T-cell (primary cell): Measurements from ENCODE around the gene ZFYVE19. TPM values are rescaled to one million over a fixed set of nuclear protein-coding genes. Genes with fewer than 3 reads are reported as not detected.
"Not testable (repeated sequence)": the region's sequence is repeated elsewhere in the genome, so short reads cannot be mapped to it uniquely, and the experiment has no call there.

Source experiments
- ATAC-seq, 4 experiments: fragments of 200-7000 bp in 3 of 4; fragments of 150-1000 bp in 1 of 4; cut with Tn5 transposase; replicated peaks in 1 of 4; 1 replicate in 3 of 4; 2 replicates in 1 of 4; pipeline ENCODE4 v1.10.0; 2021; ENCODE audit warnings: moderate library complexity in 3 of 4, mild to moderate bottlenecking in 2 of 4, moderate number of reproducible peaks in 1 of 4
- CTCF ChIA-PET, 2 donors: fragments of 300-600 bp; sonication (Branson Sonifier 250); formaldehyde crosslinking; loops; one replicate each; lab custom pipeline; 2022; ENCODE audit warnings: antibody characterized with exemption in 2 of 2; lab: Charles Lee
- POLR2A ChIA-PET, 2 donors: fragments of 300-600 bp; sonication (Branson Sonifier 250); formaldehyde crosslinking; loops; one replicate each; lab custom pipeline; 2022; ENCODE audit warnings: antibody characterized with exemption in 2 of 2; lab: Charles Lee
- DNase-seq, 35 experiments: peaks; one replicate each; pipeline versions ENCODE4 v3.0.0 to v3.0.0-alpha.2; 2013 to 2023
- H3K27ac ChIP-seq: one replicate; pipeline ENCODE4 v1.5.1; 2013; ENCODE audit warnings: low read length
- H3K27me3 ChIP-seq, 2 experiments: replicated peaks in 1 of 2; 1 replicate in 1 of 2; 2 replicates in 1 of 2; pipeline versions ENCODE4 v1.6.1 to v1.7.0; 2013; ENCODE audit warnings: low read length in 1 of 2, mixed read lengths in 1 of 2; ENCODE audit not compliant: control insufficient read depth in 2 of 2, insufficient read depth in 2 of 2; ENCODE audit errors: extremely low read depth in 1 of 2
- H3K36me3 ChIP-seq, 2 donors: 1 replicate in 1 of 2; 2 replicates in 1 of 2; pipeline versions ENCODE4 v1.6.1 to v1.7.0; 2013; ENCODE audit warnings: low read length in 1 of 2; ENCODE audit not compliant: control insufficient read depth in 2 of 2, insufficient read depth in 1 of 2; ENCODE audit errors: extremely low read depth in 1 of 2
- H3K4me1 ChIP-seq, 2 experiments: 1 replicate in 1 of 2; 2 replicates in 1 of 2; pipeline versions ENCODE4 v1.6.1 to v1.7.0; 2013; ENCODE audit warnings: low read length in 2 of 2, mixed read lengths in 1 of 2; ENCODE audit not compliant: insufficient read depth in 2 of 2, control insufficient read depth in 1 of 2; ENCODE audit errors: extremely low read depth in 1 of 2
- H3K4me3 ChIP-seq, 2 donors: 1 replicate in 1 of 2; 2 replicates in 1 of 2; pipeline versions ENCODE4 v1.5.1 to v1.7.0; 2013; ENCODE audit warnings: mild to moderate bottlenecking in 2 of 2, low read length in 1 of 2, moderate library complexity in 1 of 2; ENCODE audit not compliant: control insufficient read depth in 1 of 2; ENCODE audit errors: extremely low read depth in 1 of 2
- H3K9me3 ChIP-seq: 2 replicates; pipeline ENCODE4 v1.7.0; 2013
- H3K27ac Mint-ChIP-seq, 2 donors: one replicate each; pipeline ENCODE4 v1.8.0; 2020 to 2021; ENCODE audit warnings: mild to moderate bottlenecking in 2 of 2, mixed read lengths in 2 of 2
- H3K27me3 Mint-ChIP-seq, 2 donors: one replicate each; pipeline ENCODE4 v1.8.0; 2021 to 2022; ENCODE audit warnings: mixed read lengths in 2 of 2
- H3K36me3 Mint-ChIP-seq: one replicate; pipeline ENCODE4 v1.8.0; 2021; ENCODE audit warnings: mixed read lengths
- H3K4me1 Mint-ChIP-seq, 3 donors: one replicate each; pipeline ENCODE4 v1.8.0; 2020 to 2022; ENCODE audit warnings: mixed read lengths in 3 of 3, mild to moderate bottlenecking in 1 of 3
- H3K4me3 Mint-ChIP-seq, 3 donors: one replicate each; pipeline ENCODE4 v1.8.0; 2020 to 2022; ENCODE audit warnings: mild to moderate bottlenecking in 3 of 3, mixed read lengths in 3 of 3, moderate library complexity in 3 of 3
- H3K9me3 Mint-ChIP-seq, 3 donors: one replicate each; pipeline ENCODE4 v1.8.0; 2020 to 2022; ENCODE audit warnings: mixed read lengths in 3 of 3
- WGBS: methylation state at CpG from one replicate; pipeline ENCODE4 v1.1.5; 2013; ENCODE audit warnings: missing lambda C conversion rate; ENCODE audit not compliant: insufficient coverage; 5-methylcytosine and 5-hydroxymethylcytosine counted together
- total RNA-seq, 35 experiments: library from RNA in 6 of 35; stranded (reverse) in 6 of 35; fragments of 120-200 nt in 1 of 35; gene quantifications; one replicate each; pipeline versions ENCODE4 v1.2.1 to v1.2.4 and lab custom pipeline; 2013 to 2026

ZFYVE19 gene
- total RNA-seq, 5 donors from 2014 or later (not counting 1 experiment from before 2014, with no cell fraction given): 20.0 to 38.9 (median 30.8) TPM

GRCh38 chr15:40861147-40861546 lies 54.3 kb downstream of the ZFYVE19 start:
- H3K27ac ChIP-seq, H3K9me3 Mint-ChIP-seq, H3K4me3 Mint-ChIP-seq, H3K4me3 ChIP-seq, POLR2A ChIA-PET, H3K9me3 ChIP-seq, DNase-seq, H3K27me3 Mint-ChIP-seq, H3K36me3 ChIP-seq, H3K27ac Mint-ChIP-seq, ATAC-seq, H3K36me3 Mint-ChIP-seq: not testable (repeated sequence)
- peaks cover 0 to 15% of the 10 kb centered on the region in 2 experiments for H3K4me1 ChIP-seq
- CTCF ChIA-PET: interaction anchor here in 1 of 2 donors (0.6 to 1.2 kb wide), 3 partner anchors 31 to 323 kb away, joined by 4 to 9 read pairs (median 6); no protein-coding TSS in a partner anchor
- H3K4me1 Mint-ChIP-seq: peaks cover 10 to 18% (median 16%) of the 10 kb centered on the region in 3 donors
- WGBS: 80% methylated on average over 1 of the region's 4 CpGs
- H3K27me3 ChIP-seq: peaks cover 0 to 41% of the 10 kb centered on the region in 2 experiments

GRCh38 chr15:40863660-40864270 lies 56.9 kb downstream of the ZFYVE19 start:
- Histone ChIP-seq H3K27me3 (peaks cover 0 to 35% of the 10 kb centered on the region in 2 experiments), H3K4me3 (no peak overlapping the region), H3K36me3 (no peaks in the 10 kb centered on the region), H3K4me1 (peaks cover 0 to 7% of the 10 kb centered on the region in 2 experiments), H3K27ac (no peak overlapping the region), H3K9me3 (no peaks in the 10 kb centered on the region)
- Mint-ChIP-seq H3K9me3 (no peaks in the 10 kb centered on the region), H3K27me3 (peaks cover 0 to 9% of the 10 kb centered on the region in 2 donors), H3K4me3 (no peak overlapping the region), H3K27ac (no peak overlapping the region), H3K36me3 (no peaks in the 10 kb centered on the region), H3K4me1 (peaks cover 4 to 10% (median 9%) of the 10 kb centered on the region in 3 donors)
- CTCF ChIA-PET: no interaction called here
- no peak for ATAC-seq
- WGBS: 48% methylated on average over 2 of the region's 4 CpGs
- DNase-seq: no peak
- POLR2A ChIA-PET: no interaction called here

Other genes starting within 250 kb of the ZFYVE19 start
- 10 to 100 TPM; 19.9 to 31.5 (median 27.2) TPM for gene CCDC32, start 242.0 kb upstream of the ZFYVE19 start, total RNA-seq
- gene RPUSD2, start 237.8 kb upstream of the ZFYVE19 start, total RNA-seq: 10 to 100 TPM; 17.4 to 24.7 (median 18.9) TPM
- gene KNL1, start 212.8 kb upstream of the ZFYVE19 start, total RNA-seq: 1 to 10 TPM in 4 of 5 donors, under 1 TPM in 1; 0.55 to 3.8 (median 1.7) TPM
- gene RAD51, start 111.9 kb upstream of the ZFYVE19 start, total RNA-seq: 1 to 10 TPM in 4 of 5 donors, under 1 TPM in 1; 0.85 to 2.5 (median 1.2) TPM
- gene RMDN3, start 51.8 kb upstream of the ZFYVE19 start, total RNA-seq: 10 to 100 TPM; 23.9 to 32.3 (median 26.9) TPM
- 10 to 100 TPM; 13.7 to 29.9 (median 28.4) TPM for gene GCHFR, start 43.0 kb upstream of the ZFYVE19 start, total RNA-seq
- gene C15orf62, start 37.1 kb upstream of the ZFYVE19 start, total RNA-seq: 1 to 10 TPM in 4 of 5 donors, under 1 TPM in 1; 0.60 to 3.2 (median 2.4) TPM
- 10 to 100 TPM; 33.1 to 47.5 (median 45.1) TPM for gene DNAJC17, start 384 bp downstream of the ZFYVE19 start, total RNA-seq
- gene PPP1R14D, start 21.6 kb downstream of the ZFYVE19 start, total RNA-seq: not detected
- gene SPINT1, start 37.0 kb downstream of the ZFYVE19 start, total RNA-seq: 1 to 10 TPM; 1.6 to 6.6 (median 5.1) TPM
- gene RHOV, start 67.1 kb downstream of the ZFYVE19 start, total RNA-seq: not detected
- 10 to 100 TPM; 16.2 to 23.4 (median 21.3) TPM for gene VPS18, start 87.4 kb downstream of the ZFYVE19 start, total RNA-seq
- gene DLL4, start 122.3 kb downstream of the ZFYVE19 start, total RNA-seq: under 1 TPM in 3 of 5 donors, not detected in 2; 0.12 to 0.25 (median 0.13) TPM
- 1 to 10 TPM in 4 of 5 donors, under 1 TPM in 1; 0.44 to 7.5 (median 7.2) TPM for gene CHAC1, start 146.4 kb downstream of the ZFYVE19 start, total RNA-seq